Stimulated activated CD8-positive, alpha-beta memory T cell treated with anti-CD3 and anti-CD28 coated beads, Interleukin-7, amount 100 ng/mL, for 24 hours (primary cell): Measurements from ENCODE around the gene CKMT2.
"Not testable (repeated sequence)": the region's sequence is repeated elsewhere in the genome, so short reads cannot be mapped to it uniquely, and the experiment has no call there.

ENCODE experiments used
- DNase-seq: peaks from one replicate; pipeline ENCODE4 v3.0.0-alpha.2; 2020; ENCODE audit warnings: low read depth

The CKMT2 gene

DNA sequence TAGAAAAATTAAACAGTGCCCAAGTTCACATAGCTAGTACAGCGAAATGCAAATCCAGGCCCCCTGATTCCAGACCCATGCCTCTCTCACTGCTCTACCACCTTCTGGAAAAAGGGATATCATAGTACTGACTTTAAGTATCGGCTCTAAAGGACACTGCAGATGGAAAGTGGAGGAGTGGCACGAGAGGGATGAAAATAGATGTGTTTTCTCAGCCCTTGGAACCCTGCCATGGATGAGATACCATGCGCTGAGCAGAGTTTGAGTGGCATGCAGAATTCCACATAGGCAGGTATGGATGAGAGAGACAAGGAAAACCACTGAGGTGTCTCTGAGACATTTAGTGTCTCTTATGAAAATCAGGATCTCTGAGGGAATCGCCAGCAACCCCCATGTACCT, 18.8 kb downstream of the CKMT2 start:
- DNase-seq: no peak

DNA sequence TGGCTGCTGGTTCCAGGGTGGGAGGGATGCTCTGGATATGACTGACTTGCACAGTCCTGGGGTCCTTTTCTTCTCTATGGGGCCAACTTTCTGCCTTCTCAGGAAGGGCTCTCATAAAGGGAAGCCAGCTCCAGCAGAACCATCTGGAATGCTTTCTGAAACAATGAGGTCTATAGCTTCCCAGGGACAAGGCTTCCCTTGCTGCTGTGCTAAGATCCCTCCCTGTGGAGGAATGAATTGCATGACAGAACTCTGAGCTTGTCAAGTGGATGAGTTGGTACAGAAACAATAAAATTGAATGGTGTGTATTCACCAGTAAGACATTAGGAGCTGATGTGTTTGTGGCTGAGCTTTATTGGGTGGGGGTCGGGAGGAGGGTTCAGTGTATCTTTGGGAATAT, 19.8 kb downstream of the CKMT2 start:
- no peak for DNase-seq

DNA sequence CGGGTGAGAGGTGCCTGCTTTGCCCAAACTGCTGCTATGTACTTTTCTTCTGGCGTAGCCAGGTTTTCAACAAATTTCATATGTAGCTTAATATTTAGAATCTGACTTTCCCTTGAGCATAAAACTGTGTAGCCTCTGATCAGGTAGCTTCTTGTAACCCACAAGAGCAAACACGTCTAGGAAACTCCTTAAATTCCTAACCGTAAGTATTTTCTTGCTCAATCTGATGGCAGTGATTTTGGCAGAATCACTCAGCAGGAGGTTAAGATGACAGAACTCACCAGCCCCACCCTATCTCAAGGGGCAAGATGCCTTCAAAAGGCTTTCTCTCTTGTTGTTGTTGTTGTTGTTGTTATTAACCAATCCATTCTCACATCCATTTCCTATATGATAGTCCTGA, 20.8 kb downstream of the CKMT2 start:
- no peak for DNase-seq

DNA sequence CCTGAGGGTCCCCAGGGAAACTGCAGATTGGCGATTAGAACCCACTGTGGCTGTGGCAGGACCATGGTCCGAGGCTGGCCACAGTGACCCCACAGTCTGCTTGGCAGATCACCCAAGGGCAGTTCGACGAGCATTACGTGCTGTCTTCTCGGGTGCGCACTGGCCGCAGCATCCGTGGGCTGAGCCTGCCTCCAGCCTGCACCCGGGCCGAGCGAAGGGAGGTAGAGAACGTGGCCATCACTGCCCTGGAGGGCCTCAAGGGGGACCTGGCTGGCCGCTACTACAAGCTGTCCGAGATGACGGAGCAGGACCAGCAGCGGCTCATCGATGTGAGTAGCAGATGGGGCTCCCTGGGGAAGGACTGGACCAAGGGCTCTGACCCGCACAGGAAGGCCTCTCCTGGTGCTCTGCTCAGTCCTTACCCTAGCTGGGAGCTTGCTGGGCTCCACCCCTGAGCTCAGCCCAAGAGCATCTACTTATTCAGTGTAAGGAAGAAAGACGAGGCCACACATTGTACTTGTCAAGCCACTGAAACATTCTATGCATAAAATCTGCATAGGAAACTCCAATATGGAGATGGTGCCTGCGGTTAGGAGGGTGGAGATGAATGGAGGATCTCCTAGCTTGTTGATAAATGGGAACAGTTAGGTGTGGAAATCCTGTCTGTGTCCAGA, 21.9 kb downstream of the CKMT2 start:
- no peak for DNase-seq

DNA sequence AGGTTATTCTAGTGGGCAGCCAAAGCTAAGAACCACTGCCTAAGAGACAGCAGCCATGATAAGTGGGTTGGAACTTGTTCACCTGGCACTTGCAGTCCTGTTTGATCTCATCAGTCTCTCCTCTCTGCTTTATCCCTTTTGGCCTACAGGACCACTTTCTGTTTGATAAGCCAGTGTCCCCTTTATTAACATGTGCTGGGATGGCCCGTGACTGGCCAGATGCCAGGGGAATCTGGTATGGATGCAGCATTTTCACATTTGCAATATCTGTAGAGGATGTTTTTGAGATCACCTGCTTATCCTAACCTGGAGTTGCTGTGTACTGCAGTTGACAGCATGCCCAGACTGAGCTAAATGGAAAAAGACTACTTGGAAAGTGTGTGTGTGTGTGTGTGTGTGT, 23.6 kb downstream of the CKMT2 start:
- DNase-seq: no peak

- DNase-seq: not testable (repeated sequence)
Observed at GRCh38 chr5:81262796-81263195, 29.7 kb downstream of the CKMT2 start.

GRCh38 chr5:81265101-81265500, 32.0 kb downstream of the CKMT2 start:
- no peak for DNase-seq

- no peak for DNase-seq
Observed at GRCh38 chr5:81268521-81269196, 35.5 kb downstream of the CKMT2 start.

DNA sequence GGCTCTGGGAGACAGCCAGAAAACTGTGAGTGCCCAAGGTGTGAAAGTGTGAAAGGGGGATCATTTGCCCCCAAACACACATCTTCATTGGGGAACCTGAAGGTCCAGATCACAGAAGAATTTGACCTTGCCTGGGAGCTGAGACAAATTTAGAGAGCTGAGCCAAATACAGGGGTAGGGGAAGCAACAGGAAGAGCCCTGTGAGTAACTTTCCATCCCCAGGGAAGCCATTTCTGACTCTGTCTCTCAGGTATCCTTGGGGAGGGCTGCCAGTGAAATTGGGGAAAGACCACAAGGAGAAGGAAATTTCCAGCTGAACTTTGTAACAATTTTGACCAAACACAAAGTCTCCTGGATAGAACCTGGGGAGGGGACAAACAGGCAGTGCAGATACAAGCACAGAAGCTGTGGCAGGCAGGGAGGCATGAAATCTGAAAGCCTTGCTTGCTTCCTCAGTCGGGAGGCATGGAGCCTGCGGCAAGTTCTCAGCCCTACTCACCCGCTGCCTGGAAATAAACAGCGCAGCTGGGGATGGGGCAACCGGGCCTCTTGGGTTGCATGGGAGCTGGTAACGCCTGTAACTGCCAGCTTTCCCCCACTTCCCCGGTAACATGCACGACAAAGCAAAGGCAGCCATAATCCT, 36.8 kb downstream of the CKMT2 start:
- DNase-seq: no peak

- not testable (repeated sequence) for DNase-seq
Observed at GRCh38 chr5:81270394-81271027, 37.4 kb downstream of the CKMT2 start.

DNA sequence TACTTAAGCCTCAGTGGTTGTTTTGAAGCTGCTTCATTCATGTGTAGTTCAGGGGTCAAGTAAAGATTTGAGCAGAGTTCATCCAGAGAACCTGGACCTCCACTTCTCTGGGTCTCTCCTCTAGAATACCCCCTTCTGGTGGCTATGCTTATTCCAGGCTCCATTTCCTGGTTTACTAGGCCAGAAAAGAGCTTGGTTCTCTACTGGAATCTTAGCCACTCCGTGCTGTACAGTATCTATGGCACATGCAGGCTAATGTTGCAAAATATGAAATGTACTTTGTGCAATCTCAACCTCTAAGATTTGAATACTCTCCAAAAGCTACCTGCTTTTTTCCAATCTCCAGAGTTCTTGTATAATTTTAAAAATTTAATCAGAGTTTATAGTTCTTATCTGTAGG, 50.9 kb downstream of the CKMT2 start:
- no peak for DNase-seq

DNA sequence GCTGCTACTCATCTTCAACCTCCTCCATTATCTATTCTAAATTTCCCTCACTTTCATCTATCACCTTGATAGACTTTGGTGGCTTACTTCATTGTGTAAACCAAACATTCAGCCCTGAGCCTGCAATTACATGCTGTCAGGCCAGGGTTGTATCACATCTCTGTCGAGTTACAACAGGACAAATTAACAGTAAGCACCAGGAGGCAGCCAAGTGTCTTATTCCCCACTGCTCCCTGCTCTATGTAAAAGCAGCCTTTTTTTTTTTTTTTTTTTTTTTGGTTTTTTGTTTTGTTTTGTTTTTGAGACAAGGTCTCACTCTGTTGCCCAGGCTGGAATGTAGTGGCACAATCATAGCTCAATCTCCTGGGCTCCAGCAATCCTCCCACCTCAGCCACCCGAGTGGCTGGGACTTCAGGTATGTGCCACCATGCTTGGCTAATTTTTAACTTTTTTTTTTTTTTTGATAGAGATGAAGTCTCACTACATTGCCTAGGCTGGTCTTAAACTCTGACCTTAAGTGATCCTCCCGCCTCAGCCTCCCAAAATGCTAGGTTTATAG, 53.0 kb downstream of the CKMT2 start:
- no peak for DNase-seq

DNA sequence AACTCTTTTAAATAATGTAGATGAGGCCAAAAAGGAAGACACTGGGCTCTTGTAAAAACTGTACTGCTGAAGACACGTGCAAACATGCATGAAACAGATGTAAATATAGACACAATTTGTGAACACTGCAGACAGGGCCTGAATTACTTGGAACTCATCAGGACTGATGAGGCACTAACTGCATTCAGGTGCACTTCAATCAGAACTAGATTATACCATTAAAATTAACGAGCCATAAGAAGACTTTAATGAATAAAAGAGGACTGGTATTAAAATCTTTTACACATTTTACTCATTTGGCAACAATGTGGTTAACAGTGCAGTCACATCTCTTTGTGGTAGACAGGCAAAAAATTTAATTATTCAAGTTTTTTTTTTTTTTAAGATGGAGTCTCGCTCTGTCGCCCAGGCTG, 54.9 kb downstream of the CKMT2 start:
- DNase-seq: no peak

- no peak for DNase-seq
Observed at GRCh38 chr5:81290146-81290545, 57.0 kb downstream of the CKMT2 start.

DNA sequence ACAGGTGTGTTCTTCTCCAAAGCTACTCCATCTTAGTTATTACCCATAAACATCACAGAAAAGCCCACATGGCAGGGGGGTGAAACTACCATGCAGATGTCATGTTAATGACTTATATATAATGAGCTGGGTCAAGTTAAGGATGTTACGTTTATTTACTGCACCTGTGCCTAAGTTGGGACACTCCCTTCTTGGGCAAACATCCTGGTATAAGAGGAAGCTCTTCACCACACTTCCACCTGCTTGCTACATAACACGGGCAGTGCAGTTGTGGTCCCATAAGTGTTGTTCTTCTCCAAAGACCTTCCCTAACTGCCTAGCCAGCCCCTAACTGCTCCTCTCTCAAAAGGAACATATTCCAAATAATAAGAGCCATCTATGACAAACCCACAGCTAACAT, 59.0 kb downstream of the CKMT2 start:
- no peak for DNase-seq

- DNase-seq: not testable (repeated sequence)
Observed at GRCh38 chr5:81294021-81294420, 60.9 kb downstream of the CKMT2 start.

- no peak for DNase-seq
Observed at GRCh38 chr5:81297531-81297930, 64.4 kb downstream of the CKMT2 start.

DNA sequence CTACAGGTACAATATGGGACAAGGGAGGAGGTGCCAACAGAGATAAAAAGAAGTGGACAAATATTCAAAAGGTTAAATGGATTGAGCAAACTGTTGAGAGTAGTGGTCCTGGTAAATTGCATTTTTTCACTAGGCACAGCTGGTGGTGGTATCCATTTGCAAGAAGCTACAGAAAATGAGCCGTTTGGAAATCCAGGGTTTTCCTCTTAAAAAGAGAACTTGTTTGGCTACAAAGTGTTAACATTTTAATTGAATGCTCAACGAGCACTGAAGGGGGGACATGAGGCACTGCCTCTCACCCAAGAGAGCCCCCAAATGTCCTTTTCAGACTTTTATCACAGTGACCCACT, 67.8 kb downstream of the CKMT2 start:
- no peak for DNase-seq

DNA sequence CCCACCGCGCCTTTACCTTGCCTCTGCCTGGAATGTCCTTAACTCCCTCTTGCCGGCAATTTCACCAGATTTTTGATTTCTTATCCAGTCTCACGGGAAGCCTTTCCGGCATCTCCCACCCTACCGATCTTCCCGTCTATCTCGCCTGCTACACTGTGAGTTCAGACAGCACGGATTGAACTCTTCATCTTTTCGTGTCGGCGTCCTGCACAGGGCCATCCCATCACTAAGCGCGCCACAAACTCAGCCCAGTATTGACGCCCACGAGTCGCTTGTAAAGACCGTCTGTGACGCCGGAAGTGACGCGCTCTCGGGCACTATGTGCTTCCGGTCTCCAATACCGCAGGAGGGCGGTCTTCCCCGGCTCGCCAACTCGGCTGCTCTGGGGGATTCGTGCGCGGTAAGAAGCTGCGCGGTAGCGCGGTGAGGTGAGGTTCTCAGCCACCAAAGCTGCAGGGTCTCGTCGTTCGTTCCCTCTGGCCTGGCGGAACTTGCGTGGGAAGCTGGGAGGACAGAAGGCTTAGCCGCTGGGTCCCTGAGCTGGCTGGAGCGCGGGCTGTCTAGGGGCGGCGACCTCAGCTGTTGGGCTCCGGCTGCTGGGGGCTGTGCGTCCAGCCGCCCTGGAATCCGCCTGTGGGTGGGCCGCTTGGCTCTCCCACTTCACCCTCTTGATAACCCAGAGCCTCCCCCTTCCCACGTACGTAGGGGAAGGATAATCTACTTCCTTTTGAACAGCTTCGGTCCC, 68.3 kb downstream of the CKMT2 start, which contains the start of gene ZCCHC9:
Gene ZCCHC9, plus strand, starts transcription at position 317 of the 745 bp plus-strand sequence. CDS start 3,171 bp downstream, outside the sequence.
- peak; percentile 84 for DNase-seq

DNA sequence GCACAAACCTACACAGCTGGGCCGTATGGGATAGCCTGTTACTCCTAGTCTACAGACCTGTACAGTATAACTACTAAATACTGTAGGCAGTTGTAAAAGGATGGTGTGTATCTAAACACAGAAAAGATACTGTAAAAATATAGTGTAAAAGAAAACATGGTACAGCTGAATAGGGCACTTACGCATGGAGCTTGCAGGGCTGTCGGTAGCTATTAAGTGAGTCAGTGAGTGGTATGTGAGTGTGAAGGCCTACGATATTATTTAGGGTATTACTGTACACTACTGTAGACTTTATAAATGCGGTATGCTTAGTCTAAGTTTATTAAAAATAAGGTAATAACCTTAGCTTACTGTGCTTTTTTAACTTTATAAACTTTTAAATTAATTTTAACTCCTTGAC, 69.5 kb downstream of the CKMT2 start:
- DNase-seq: no peak

- DNase-seq: no peak
Observed at GRCh38 chr5:81303563-81303962, 70.4 kb downstream of the CKMT2 start.

DNA sequence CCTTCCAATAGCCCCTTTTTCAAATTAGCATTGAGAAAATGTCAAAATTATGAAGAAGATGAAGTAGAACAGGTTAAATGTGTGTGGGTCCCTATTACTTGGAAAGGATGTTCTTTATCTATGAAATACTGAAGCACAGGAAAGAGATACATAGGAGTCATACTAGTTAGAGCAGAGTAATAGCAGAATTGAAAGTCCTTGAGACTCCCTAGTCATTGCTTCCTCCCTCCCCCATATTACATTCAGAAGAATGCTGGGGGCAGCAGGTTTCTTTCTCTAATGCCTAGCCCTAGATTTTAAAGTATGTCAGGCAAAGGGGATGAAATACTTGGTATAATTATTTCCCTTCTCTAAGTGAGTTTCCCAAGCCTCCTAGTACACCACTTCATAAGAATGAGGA, 72.7 kb downstream of the CKMT2 start:
- no peak for DNase-seq
